Kidney epithelial cell (primary cell): ENCODE results near the gene MEA1. TPM values are rescaled to one million over a fixed set of nuclear protein-coding genes. Genes with fewer than 3 reads are reported as not detected.

ENCODE experiments used
- DNase-seq: peaks from one replicate; pipeline ENCODE4 v3.0.0-alpha.2; 2010; ENCODE audit warnings: low read depth
- H3K27me3 ChIP-seq: 2 replicates; pipeline ENCODE4 v1.6.0; 2011; ENCODE audit warnings: low read length; ENCODE audit not compliant: control insufficient read depth, insufficient read depth
- H3K36me3 ChIP-seq: 2 replicates; pipeline ENCODE4 v1.5.1; 2011; ENCODE audit warnings: low read length; ENCODE audit not compliant: control insufficient read depth, insufficient read depth
- H3K4me3 ChIP-seq: 2 replicates; pipeline ENCODE4 v1.5.1; 2011; ENCODE audit warnings: low read depth, mild to moderate bottlenecking, control low read depth, low read length
- total RNA-seq: library from RNA; depleted of rRNA; stranded (reverse); fragments of >200 nt; gene quantifications from 2 replicates; pipeline ENCODE4 v1.2.3, GENCODE V29; 2015
- TF ChIP-seq, protein P1 (sequence below): IDR thresholded peaks from 2 replicates; pipeline ENCODE4 v1.5.1; 2011; ENCODE audit warnings: mild to moderate bottlenecking, moderate library complexity, low read length, control low read depth, inconsistent platforms; ENCODE audit not compliant: insufficient read depth, poor library complexity, severe bottlenecking

MEA1 gene
- total RNA-seq, 1 donor from 2014 or later, result 65.2 TPM

GRCh38 chr6:42968126-42968701, 45.5 kb downstream of the MEA1 start:
- Histone ChIP-seq H3K4me3 (no peak overlapping the region), H3K27me3 (no peaks in the 10 kb centered on the region), H3K36me3 (peaks cover 1% of the 10 kb centered on the region)
- no peak for DNase-seq
- TF ChIP-seq, protein P1, sequence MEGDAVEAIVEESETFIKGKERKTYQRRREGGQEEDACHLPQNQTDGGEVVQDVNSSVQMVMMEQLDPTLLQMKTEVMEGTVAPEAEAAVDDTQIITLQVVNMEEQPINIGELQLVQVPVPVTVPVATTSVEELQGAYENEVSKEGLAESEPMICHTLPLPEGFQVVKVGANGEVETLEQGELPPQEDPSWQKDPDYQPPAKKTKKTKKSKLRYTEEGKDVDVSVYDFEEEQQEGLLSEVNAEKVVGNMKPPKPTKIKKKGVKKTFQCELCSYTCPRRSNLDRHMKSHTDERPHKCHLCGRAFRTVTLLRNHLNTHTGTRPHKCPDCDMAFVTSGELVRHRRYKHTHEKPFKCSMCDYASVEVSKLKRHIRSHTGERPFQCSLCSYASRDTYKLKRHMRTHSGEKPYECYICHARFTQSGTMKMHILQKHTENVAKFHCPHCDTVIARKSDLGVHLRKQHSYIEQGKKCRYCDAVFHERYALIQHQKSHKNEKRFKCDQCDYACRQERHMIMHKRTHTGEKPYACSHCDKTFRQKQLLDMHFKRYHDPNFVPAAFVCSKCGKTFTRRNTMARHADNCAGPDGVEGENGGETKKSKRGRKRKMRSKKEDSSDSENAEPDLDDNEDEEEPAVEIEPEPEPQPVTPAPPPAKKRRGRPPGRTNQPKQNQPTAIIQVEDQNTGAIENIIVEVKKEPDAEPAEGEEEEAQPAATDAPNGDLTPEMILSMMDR, result no peak

- TF ChIP-seq, protein P1, result no peak
- peaks cover 1% of the 10 kb centered on the region for H3K36me3 ChIP-seq
- H3K4me3 ChIP-seq, result no peak overlapping the region
- H3K27me3 ChIP-seq, result no peaks in the 10 kb centered on the region
- no peak for DNase-seq
Observed at GRCh38 chr6:42967228-42967627, 46.5 kb downstream of the MEA1 start.

DNA sequence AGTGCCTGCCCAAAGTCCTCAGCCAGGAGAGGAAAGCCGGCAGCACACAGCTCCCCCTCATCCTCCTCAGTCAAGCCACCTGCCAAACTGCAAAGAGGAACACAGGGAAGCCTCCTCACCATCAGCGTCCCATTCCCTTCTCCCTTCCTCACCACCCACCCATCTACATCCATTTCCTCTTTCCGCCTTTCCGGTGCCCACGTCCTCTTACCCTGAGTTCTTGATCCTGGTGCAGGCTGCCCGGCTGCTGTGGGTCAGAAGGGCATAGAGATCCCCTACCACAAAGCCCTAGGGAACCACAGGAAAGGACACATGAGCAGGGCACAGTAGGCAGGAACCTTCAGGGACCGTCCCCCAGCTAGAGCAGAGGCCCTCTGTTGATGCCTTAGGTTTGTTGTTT, 47.2 kb downstream of the MEA1 start:
- Histone ChIP-seq H3K4me3 (no peak overlapping the region), H3K36me3 (peaks cover 1% of the 10 kb centered on the region), H3K27me3 (no peaks in the 10 kb centered on the region)
- DNase-seq, result no peak
- TF ChIP-seq, protein P1, result no peak

DNA sequence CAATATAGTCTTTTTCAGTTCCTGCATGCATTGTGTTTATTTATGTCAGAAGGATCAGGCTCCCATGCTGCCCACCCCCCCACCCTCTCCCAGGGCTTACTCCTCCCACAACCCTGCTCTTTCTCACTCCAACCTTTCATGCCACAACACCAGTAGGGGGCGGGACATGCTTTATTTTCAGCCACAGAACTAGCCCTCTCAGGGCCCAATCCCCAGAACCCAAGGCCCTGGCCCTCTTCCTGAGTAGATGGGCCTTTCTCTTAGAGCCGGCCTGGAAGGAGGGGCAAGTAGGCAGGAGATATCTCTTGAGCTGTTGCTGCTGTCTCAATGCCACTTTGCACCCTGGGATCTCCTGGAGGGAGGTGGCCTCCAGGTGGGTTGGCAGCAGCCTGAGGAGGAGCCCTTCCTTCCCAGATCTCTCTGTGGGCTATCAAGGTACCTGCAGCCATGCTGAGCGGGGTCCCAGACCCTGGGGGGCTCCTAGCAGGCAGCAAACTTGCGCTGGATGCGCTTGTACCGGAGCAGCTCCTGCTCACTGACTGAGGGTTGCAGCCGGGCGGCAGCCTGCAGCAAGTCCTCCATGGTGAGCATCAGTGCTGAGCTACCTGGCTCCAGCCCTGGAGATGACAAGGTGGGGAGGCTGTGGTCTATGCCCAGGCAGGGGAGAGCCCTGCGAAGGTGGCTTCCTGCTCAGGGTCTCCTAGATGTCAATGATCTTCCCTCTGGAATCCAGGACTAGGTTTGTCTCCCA, 49.7 kb downstream of the MEA1 start:
- no peak for DNase-seq
- peaks cover 1% of the 10 kb centered on the region for H3K36me3 ChIP-seq
- peaks cover 3% of the 10 kb centered on the region for H3K27me3 ChIP-seq
- TF ChIP-seq, protein P1, result peak; percentile 34
- no peak overlapping the region for H3K4me3 ChIP-seq

GRCh38 chr6:42963179-42963854, 50.4 kb downstream of the MEA1 start:
- TF ChIP-seq, protein P1, result no peak
- H3K36me3 ChIP-seq, result peaks cover 1% of the 10 kb centered on the region
- H3K4me3 ChIP-seq, result no peak overlapping the region
- peaks cover 3% of the 10 kb centered on the region for H3K27me3 ChIP-seq
- no peak for DNase-seq
